ENCODE data around the gene DNASE1. TPM values are rescaled to one million over a fixed set of nuclear protein-coding genes. Genes with fewer than 3 reads are reported as not detected.

The DNASE1 gene, protein sequence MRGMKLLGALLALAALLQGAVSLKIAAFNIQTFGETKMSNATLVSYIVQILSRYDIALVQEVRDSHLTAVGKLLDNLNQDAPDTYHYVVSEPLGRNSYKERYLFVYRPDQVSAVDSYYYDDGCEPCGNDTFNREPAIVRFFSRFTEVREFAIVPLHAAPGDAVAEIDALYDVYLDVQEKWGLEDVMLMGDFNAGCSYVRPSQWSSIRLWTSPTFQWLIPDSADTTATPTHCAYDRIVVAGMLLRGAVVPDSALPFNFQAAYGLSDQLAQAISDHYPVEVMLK
- 3.6 TPM for polyA plus RNA-seq (2013, experiment 1 of 2)
- polyA plus RNA-seq (2013, experiment 2 of 2), result 3.5 TPM

DNA sequence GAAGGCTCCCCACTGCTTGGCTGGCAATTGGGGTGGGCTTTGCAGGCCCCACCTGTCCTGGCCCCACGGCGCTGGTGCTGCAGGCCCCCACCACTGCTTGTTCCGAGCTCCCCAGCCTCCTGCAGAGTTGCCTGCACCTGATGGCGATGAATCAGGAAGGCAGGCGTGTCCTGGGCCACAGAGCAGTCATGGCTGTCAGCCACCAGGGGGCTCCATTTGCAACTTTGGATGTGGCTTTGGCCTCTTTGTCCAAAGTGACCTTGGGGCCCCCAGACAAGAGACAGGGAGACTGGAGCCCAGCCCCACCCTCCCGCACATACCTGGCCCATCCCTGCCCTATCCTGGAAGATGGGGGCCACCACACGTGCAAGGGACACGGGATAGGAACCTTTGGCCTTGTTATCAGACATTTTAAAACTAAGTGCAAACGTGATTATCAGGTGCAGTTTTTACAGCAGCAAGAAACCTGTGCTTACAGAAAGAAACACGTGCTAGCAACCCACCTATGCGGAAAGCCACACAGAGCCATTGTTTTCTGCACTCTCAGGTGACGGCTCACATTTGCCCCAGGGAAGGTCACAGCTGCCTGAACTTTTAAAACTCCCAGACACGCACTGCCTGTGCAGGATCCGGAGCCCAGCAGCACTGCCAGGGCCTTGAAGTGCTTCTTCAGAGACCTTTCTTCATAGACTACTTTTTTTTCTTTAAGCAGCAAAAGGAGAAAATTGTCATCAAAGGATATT lies at the start of gene DNASE1:
DNASE1 (plus strand) TSS at position 443 of the 743 bp plus-strand sequence. CDS start 683 bp downstream, outside the sequence.
- no peak within 1 kb of the TSS for H3K27ac ChIP-seq (ENCODE audit: low read length, poor library complexity, severe bottlenecking)
- H2BK5ac ChIP-seq (ENCODE audit: low read depth, low read length, poor library complexity, severe bottlenecking), result no peak within 1 kb of the TSS
- H3K4me2 ChIP-seq (ENCODE audit: low read length, poor library complexity, severe bottlenecking), result no peak within 1 kb of the TSS
- no peaks in the 10 kb centered on the region for H3K27me3 ChIP-seq (ENCODE audit: control insufficient read depth in 1 of 2, insufficient read depth in 1 of 2, low read length in 2 of 2)
- peaks cover 6% of the 10 kb centered on the region for H3K79me1 ChIP-seq (replicated peaks; ENCODE audit: low read length, poor library complexity, severe bottlenecking)
- H2BK15ac ChIP-seq (ENCODE audit: low read depth, poor library complexity, severe bottlenecking), result no peak within 1 kb of the TSS
- DNase-seq, result peak; percentile 52
- no peak within 1 kb of the TSS for H3K23ac ChIP-seq (ENCODE audit: low read length in 2 of 2)
- H3K9me3 ChIP-seq (ENCODE audit: control insufficient read depth, low read length), result no peaks in the 10 kb centered on the region
- H3K18ac ChIP-seq (ENCODE audit: low read depth in 1 of 2, low read length in 2 of 2), result no peak within 1 kb of the TSS
- H2BK120ac ChIP-seq (ENCODE audit: low read depth, low read length), result no peak within 1 kb of the TSS
- no peak within 1 kb of the TSS for H3K4me3 ChIP-seq (ENCODE audit: insufficient read depth in 1 of 2, low read depth in 1 of 2, low read length in 2 of 2)
- H3K4ac ChIP-seq (ENCODE audit: low read depth in 1 of 2, low read length in 2 of 2), result peak within 1 kb of the TSS in 1 of 2 experiments; percentile 50
- H3K4me1 ChIP-seq (ENCODE audit: control insufficient read depth, insufficient read depth, low read depth, low read length), result peaks cover 16% of the 10 kb centered on the region
- no peak within 1 kb of the TSS for H3K14ac ChIP-seq (ENCODE audit: low read length in 2 of 2)
- no peak within 1 kb of the TSS for H4K8ac ChIP-seq (ENCODE audit: low read length)
- 76% methylated on average over 14 of the region's 14 CpGs for WGBS
- no peak within 1 kb of the TSS for H2AFZ ChIP-seq (ENCODE audit: low read depth, low read length)
- H3K9ac ChIP-seq (ENCODE audit: low read length), result no peak within 1 kb of the TSS
- peaks cover 58 to 71% of the 10 kb centered on the region in 2 experiments for H3K36me3 ChIP-seq (ENCODE audit: control insufficient read depth in 1 of 2, insufficient read depth in 2 of 2, low read depth in 1 of 2, low read length in 2 of 2)
- H2BK12ac ChIP-seq (ENCODE audit: low read length in 2 of 2), result no peak within 1 kb of the TSS
- H2AK5ac ChIP-seq (ENCODE audit: low read length, severe bottlenecking), result no peak within 1 kb of the TSS
- H4K91ac ChIP-seq (ENCODE audit: low read length), result no peak within 1 kb of the TSS

DNA sequence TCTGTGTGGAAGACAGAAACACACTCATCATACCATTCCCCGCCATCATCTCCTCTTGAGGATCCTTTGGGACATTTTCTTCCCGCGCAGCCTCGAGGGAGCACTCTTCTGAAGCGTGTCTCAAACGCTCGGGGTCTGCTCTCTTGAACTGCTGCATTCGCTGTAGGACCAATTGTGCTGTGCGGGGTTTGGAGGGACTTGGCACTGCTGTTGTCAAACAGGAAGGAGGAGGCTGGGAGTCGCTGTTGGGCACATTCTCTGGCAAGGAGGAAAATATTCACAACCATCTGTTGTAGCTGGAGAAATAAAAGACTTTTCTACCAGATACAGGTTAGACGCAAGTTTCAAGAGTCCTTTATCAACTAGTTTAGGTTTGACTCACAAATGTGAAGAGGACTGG lies 48.0 kb upstream of the DNASE1 start:
- H3K9ac ChIP-seq (ENCODE audit: low read length), result no peak overlapping the region
- no peaks in the 10 kb centered on the region for H3K9me3 ChIP-seq (ENCODE audit: control insufficient read depth, low read length)
- no peak overlapping the region for H2BK12ac ChIP-seq (ENCODE audit: low read length in 2 of 2)
- H2AK5ac ChIP-seq (ENCODE audit: low read length, severe bottlenecking), result no peak overlapping the region
- no peak overlapping the region for H3K14ac ChIP-seq (ENCODE audit: low read length in 2 of 2)
- no peak overlapping the region for H3K23ac ChIP-seq (ENCODE audit: low read length in 2 of 2)
- H2AFZ ChIP-seq (ENCODE audit: low read depth, low read length), result no peak overlapping the region
- no peak overlapping the region for H3K4ac ChIP-seq (ENCODE audit: low read depth in 1 of 2, low read length in 2 of 2)
- H3K4me2 ChIP-seq (ENCODE audit: low read length, poor library complexity, severe bottlenecking), result no peak overlapping the region
- no peak overlapping the region for H4K91ac ChIP-seq (ENCODE audit: low read length)
- H3K27me3 ChIP-seq (ENCODE audit: control insufficient read depth in 1 of 2, insufficient read depth in 1 of 2, low read length in 2 of 2), result no peaks in the 10 kb centered on the region
- no peak overlapping the region for H3K4me3 ChIP-seq (ENCODE audit: insufficient read depth in 1 of 2, low read depth in 1 of 2, low read length in 2 of 2)
- no peak overlapping the region for H3K18ac ChIP-seq (ENCODE audit: low read depth in 1 of 2, low read length in 2 of 2)
- no peak overlapping the region for H4K8ac ChIP-seq (ENCODE audit: low read length)
- H3K4me1 ChIP-seq (ENCODE audit: control insufficient read depth, insufficient read depth, low read depth, low read length), result peaks cover 2% of the 10 kb centered on the region
- no peak overlapping the region for H2BK120ac ChIP-seq (ENCODE audit: low read depth, low read length)
- H3K27ac ChIP-seq (ENCODE audit: low read length, poor library complexity, severe bottlenecking), result no peak overlapping the region
- H3K79me1 ChIP-seq (replicated peaks; ENCODE audit: low read length, poor library complexity, severe bottlenecking), result peaks cover 17% of the 10 kb centered on the region
- peaks cover 23 to 33% of the 10 kb centered on the region in 2 experiments for H3K36me3 ChIP-seq (ENCODE audit: control insufficient read depth in 1 of 2, insufficient read depth in 2 of 2, low read depth in 1 of 2, low read length in 2 of 2)
- no peak for DNase-seq
- no peak overlapping the region for H2BK5ac ChIP-seq (ENCODE audit: low read depth, low read length, poor library complexity, severe bottlenecking)
- no peak overlapping the region for H2BK15ac ChIP-seq (ENCODE audit: low read depth, poor library complexity, severe bottlenecking)
- WGBS, result 96% methylated on average over 10 of the region's 11 CpGs

DNA sequence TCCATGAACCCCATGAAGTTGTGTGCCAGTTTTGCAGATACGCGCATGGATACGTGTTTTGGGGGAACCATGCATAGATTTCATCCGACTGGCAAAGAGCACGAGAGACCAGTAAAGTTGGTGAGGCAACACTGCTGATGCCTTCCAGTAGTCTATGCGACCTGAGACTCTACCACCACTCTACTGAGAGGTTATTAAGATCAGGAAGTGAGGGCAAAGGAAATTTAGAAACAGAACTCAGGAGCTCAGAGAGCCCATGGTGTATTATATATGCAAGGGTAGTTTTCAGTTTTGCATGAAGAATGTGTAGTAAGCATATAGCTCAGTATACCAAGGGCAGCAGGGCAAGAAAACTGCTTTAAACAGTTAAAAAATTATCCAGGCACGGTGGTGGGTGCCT lies 47.3 kb upstream of the DNASE1 start:
- no peaks in the 10 kb centered on the region for H3K27me3 ChIP-seq (ENCODE audit: control insufficient read depth in 1 of 2, insufficient read depth in 1 of 2, low read length in 2 of 2)
- H4K8ac ChIP-seq (ENCODE audit: low read length), result no peak overlapping the region
- no peak overlapping the region for H2BK15ac ChIP-seq (ENCODE audit: low read depth, poor library complexity, severe bottlenecking)
- H2AK5ac ChIP-seq (ENCODE audit: low read length, severe bottlenecking), result no peak overlapping the region
- H2BK5ac ChIP-seq (ENCODE audit: low read depth, low read length, poor library complexity, severe bottlenecking), result no peak overlapping the region
- H3K23ac ChIP-seq (ENCODE audit: low read length in 2 of 2), result no peak overlapping the region
- H3K18ac ChIP-seq (ENCODE audit: low read depth in 1 of 2, low read length in 2 of 2), result no peak overlapping the region
- WGBS, result 99% methylated on average over 7 of the region's 7 CpGs
- no peak overlapping the region for H3K4me2 ChIP-seq (ENCODE audit: low read length, poor library complexity, severe bottlenecking)
- peaks cover 20 to 26% of the 10 kb centered on the region in 2 experiments for H3K36me3 ChIP-seq (ENCODE audit: control insufficient read depth in 1 of 2, insufficient read depth in 2 of 2, low read depth in 1 of 2, low read length in 2 of 2)
- no peak for DNase-seq
- peaks cover 2% of the 10 kb centered on the region for H3K4me1 ChIP-seq (ENCODE audit: control insufficient read depth, insufficient read depth, low read depth, low read length)
- H2BK12ac ChIP-seq (ENCODE audit: low read length in 2 of 2), result no peak overlapping the region
- H4K91ac ChIP-seq (ENCODE audit: low read length), result no peak overlapping the region
- H3K4me3 ChIP-seq (ENCODE audit: insufficient read depth in 1 of 2, low read depth in 1 of 2, low read length in 2 of 2), result no peak overlapping the region
- H3K14ac ChIP-seq (ENCODE audit: low read length in 2 of 2), result no peak overlapping the region
- no peak overlapping the region for H2BK120ac ChIP-seq (ENCODE audit: low read depth, low read length)
- H3K79me1 ChIP-seq (replicated peaks; ENCODE audit: low read length, poor library complexity, severe bottlenecking), result peaks cover 16% of the 10 kb centered on the region
- no peak overlapping the region for H3K4ac ChIP-seq (ENCODE audit: low read depth in 1 of 2, low read length in 2 of 2)
- H3K9me3 ChIP-seq (ENCODE audit: control insufficient read depth, low read length), result no peaks in the 10 kb centered on the region
- H3K9ac ChIP-seq (ENCODE audit: low read length), result no peak overlapping the region
- H2AFZ ChIP-seq (ENCODE audit: low read depth, low read length), result no peak overlapping the region
- no peak overlapping the region for H3K27ac ChIP-seq (ENCODE audit: low read length, poor library complexity, severe bottlenecking)

DNA sequence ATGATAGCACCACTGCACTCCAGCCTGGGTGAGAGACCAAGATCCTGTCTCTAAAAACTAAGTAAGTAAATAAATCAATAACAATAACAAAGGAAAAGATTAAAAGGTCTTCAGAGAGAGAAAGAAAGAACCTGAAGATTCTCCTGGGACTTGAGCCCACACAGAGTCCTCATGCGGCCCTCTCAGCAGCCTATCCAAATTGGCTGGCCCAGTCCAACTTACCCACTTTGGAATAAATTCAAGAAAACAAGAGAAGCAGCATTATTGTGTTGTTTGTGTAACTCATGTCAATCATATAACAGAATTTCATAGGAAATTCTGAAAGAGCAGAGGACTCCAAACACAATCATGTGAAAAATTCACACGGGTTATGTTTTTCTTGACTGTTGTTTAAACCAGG lies 46.9 kb upstream of the DNASE1 start:
- Histone ChIP-seq H3K18ac (ENCODE audit: low read depth in 1 of 2, low read length in 2 of 2) (no peak overlapping the region), H3K27me3 (ENCODE audit: control insufficient read depth in 1 of 2, insufficient read depth in 1 of 2, low read length in 2 of 2) (no peaks in the 10 kb centered on the region), H3K9ac (ENCODE audit: low read length) (no peak overlapping the region), H2BK120ac (ENCODE audit: low read depth, low read length) (no peak overlapping the region), H3K4me2 (ENCODE audit: low read length, poor library complexity, severe bottlenecking) (no peak overlapping the region), H3K4me1 (ENCODE audit: control insufficient read depth, insufficient read depth, low read depth, low read length) (peaks cover 3% of the 10 kb centered on the region), H3K4me3 (ENCODE audit: insufficient read depth in 1 of 2, low read depth in 1 of 2, low read length in 2 of 2) (no peak overlapping the region), H2BK12ac (ENCODE audit: low read length in 2 of 2) (no peak overlapping the region), H3K23ac (ENCODE audit: low read length in 2 of 2) (no peak overlapping the region), H3K14ac (ENCODE audit: low read length in 2 of 2) (no peak overlapping the region), H3K36me3 (ENCODE audit: control insufficient read depth in 1 of 2, insufficient read depth in 2 of 2, low read depth in 1 of 2, low read length in 2 of 2) (peaks cover 15 to 21% of the 10 kb centered on the region in 2 experiments), H3K79me1 (replicated peaks; ENCODE audit: low read length, poor library complexity, severe bottlenecking) (peaks cover 16% of the 10 kb centered on the region), H3K27ac (ENCODE audit: low read length, poor library complexity, severe bottlenecking) (no peak overlapping the region), H2BK5ac (ENCODE audit: low read depth, low read length, poor library complexity, severe bottlenecking) (no peak overlapping the region), H2AK5ac (ENCODE audit: low read length, severe bottlenecking) (no peak overlapping the region), H2AFZ (ENCODE audit: low read depth, low read length) (no peak overlapping the region), H3K9me3 (ENCODE audit: control insufficient read depth, low read length) (no peaks in the 10 kb centered on the region), H4K8ac (ENCODE audit: low read length) (no peak overlapping the region), H3K4ac (ENCODE audit: low read depth in 1 of 2, low read length in 2 of 2) (no peak overlapping the region), H2BK15ac (ENCODE audit: low read depth, poor library complexity, severe bottlenecking) (no peak overlapping the region), H4K91ac (ENCODE audit: low read length) (no peak overlapping the region)
- no peak for DNase-seq
- WGBS, result 100% methylated on average over 2 of the region's 2 CpGs
